ENCODE results near the gene CLSTN1. TPM values are rescaled to one million over a fixed set of nuclear protein-coding genes. Genes with fewer than 3 reads are reported as not detected.
"Not testable (repeated sequence)": the region's sequence is repeated elsewhere in the genome, so short reads cannot be mapped to it uniquely, and the experiment has no call there.

CLSTN1 gene
- polyA plus RNA-seq, 5 donors: 82.7 to 121 (median 94.8) TPM

- no peak for DNase-seq
Measured at GRCh38 chr1:9827558-9828185, 3.9 kb upstream of the CLSTN1 start.

DNA sequence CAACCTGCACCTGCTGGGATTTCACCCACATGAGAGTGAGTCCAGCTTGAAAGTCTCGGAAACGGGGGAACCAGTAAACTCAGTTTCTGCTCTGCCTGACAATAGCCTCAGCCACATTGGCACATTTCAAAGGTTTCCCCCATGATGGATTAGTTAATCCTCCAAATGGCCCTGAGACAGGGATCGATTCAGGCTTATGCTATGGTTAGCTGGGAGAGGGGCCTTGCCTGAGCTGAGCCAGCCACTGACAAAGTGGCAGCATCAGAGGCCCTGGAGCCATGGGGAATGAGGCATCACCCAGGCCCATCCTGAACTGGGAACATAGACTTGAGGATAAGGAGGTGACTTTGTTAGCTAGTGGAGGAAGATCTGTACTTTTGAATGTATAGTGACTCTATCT is 2.9 kb upstream of the CLSTN1 start:
- DNase-seq: no peak

DNA sequence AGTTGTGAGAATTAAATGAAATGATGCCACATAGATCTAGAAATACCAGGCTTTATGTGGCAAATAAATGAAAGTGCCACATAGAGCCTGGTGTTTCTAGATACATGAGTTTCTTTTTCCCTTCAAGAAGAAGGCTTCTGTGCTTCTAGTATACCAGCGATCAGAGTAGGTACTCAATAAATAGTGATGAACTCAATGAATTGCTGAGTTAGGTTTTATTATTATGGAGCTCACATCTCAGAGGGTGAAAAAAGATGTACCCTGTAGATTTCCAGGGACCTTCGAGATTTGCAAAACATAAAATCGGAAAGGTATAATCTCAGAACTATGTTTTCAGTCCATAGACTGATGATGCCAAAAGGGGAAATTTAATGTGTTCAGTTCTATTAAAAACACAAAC is 2.3 kb upstream of the CLSTN1 start:
- no peak for DNase-seq

GRCh38 chr1:9825093-9826074 is 1.6 kb upstream of the CLSTN1 start:
- no peak for DNase-seq

DNA sequence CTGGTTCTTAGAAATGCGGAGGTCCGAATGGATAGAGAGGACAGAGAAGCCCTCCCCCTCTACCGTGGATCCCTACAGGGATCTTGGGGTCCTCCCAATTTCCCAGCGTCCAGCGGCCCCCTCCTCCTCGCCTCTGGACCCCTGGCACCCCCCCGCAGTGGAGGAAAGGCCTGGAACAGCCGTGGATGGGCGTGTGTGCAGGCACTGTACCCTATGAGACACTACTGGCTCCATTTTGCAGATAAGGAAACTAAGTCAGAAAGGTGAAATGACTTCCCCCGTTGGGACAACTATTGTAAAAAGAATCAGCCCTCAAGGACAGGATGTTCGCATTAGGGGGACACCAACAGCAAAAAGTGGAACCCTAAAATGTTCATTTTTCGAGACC is 931 bp upstream of the CLSTN1 start:
- no peak for DNase-seq

- DNase-seq: no peak
Measured at GRCh38 chr1:9823693-9823942, 147 bp downstream of the CLSTN1 start.

DNA sequence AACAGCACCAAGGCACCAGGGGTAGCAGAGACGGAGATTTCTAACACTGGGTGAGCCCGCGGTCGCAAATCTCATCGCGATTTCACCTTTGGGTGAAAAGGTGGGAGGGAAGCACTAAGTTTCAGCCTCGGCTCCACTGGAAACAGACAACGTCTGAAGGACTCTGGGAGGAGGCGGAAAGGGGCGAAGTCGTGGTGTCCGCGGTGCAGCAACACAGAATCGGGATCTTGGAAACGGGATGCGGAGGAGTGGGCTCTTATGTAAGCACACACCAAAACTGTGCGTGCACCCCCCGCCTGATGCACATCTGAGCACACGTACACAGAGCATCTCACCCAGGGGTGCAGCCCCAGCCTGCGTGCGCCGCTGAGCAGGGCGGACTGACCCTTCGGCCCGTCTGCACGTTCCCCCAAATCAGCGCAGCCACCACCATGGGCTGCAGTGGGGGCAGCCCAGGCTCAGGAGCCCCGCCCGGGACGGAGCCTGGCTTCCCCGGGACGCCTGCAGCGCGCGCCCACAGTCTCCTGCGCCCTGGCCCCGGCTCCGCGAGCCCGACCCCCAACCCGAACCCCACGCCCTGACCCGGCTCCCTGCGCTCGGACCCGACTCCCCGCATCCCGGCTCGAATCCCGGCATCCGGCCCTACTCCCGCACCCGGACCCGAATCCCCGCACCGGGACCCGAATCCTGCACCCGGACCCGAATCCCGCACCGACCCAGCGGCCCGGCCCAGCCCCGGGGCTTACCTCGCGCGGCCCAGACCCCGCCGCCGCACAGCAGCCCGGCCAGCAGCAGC is 670 bp downstream of the CLSTN1 start:
- no peak for DNase-seq

GRCh38 chr1:9822490-9822889 is 1.3 kb downstream of the CLSTN1 start:
- no peak for DNase-seq

- DNase-seq: no peak
Measured at GRCh38 chr1:9821710-9822109, 2.1 kb downstream of the CLSTN1 start.

DNA sequence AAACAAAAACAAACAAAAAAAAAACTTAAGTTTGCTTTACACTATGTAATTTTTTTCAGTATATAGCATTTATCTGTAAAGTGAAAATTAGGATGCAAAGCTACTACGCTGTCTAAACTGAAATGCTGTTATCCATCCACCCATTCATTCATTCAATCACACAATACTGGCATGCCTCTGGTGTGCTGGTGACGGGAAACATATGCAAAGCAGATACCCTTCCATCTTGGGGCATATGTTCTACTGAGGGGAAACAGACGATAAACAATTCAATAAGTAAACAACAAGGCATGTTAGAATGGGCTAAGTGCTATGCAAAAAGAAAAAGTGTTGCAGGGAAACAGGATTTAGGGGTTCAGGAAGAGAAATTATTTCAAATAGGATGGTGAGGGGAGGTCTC is 3.2 kb downstream of the CLSTN1 start:
- DNase-seq: no peak

GRCh38 chr1:9817734-9818133 is 6.0 kb downstream of the CLSTN1 start:
- DNase-seq: no peak

DNA sequence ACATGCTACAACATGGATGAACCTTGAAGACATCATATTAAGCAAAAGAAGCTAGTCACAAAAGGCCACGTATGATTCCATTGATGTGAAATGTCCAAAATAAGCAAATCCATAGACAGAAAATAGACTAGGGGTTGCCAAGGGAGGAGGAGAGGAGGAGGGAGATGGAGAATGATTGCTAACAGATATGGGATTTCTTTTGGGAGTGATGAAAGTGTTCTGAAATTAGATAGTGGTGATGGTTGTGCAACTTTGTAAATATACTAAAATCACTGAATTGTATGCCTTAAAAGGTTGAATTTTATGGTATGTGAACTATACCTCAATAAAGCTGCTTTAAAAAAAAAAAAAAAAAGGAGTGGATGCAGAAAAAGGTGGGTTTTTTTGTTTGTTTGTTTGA is 7.6 kb downstream of the CLSTN1 start:
- DNase-seq: no peak

- DNase-seq: no peak
Measured at GRCh38 chr1:9815150-9815549, 8.6 kb downstream of the CLSTN1 start.

DNA sequence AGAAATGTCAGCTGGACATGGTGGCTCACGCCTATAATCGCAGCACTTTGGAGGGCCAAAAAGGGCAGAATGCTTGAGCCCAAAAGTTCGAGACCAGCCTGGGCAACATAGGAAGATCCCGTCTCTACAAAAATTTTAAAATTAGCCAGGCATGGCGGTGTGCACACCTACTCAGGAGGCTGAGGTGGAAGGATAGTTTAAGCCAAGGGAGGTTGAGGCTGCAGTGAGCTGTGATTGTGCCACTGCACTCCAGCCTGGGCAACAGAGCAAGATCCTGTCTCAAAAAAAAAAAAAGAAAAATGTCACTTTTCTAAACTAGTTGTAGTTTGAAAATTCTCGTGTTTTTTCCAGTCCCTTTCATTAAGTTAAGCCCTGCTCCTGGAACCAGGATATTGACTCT is 9.1 kb downstream of the CLSTN1 start:
- no peak for DNase-seq

DNA sequence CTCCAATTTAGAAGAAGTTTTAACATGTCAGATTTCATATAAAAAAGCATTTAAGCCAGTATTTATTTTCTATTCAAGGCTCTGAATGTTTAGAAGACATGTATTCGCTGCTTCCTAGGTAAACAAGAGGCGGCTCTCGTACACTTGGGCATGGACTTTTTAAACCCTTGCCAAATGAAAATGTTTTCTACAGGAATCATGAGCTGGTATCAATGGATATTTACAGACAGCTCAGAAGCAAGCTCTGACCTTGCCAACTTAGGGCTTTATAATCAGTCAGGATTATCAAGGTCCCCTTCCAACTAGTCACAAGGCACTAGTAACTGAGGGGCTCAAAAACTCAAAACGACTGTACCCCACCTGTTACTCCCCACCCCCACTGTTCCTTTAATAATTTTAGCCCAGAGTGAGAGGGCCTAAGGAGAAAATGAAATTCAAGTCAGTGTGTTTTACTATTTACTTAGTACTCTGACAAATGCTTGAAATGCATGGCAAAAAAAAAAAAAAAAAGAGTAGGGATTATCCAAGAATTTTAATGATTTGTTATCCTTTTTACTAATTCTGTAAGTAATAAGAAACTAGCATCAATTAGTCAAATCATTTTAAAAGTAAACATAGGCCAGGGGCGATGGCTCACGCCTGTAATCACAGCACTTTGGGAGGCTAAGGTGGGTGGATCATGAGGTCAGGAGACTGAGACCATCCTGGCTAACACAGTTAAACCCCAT is 12.4 kb downstream of the CLSTN1 start:
- no peak for DNase-seq

DNA sequence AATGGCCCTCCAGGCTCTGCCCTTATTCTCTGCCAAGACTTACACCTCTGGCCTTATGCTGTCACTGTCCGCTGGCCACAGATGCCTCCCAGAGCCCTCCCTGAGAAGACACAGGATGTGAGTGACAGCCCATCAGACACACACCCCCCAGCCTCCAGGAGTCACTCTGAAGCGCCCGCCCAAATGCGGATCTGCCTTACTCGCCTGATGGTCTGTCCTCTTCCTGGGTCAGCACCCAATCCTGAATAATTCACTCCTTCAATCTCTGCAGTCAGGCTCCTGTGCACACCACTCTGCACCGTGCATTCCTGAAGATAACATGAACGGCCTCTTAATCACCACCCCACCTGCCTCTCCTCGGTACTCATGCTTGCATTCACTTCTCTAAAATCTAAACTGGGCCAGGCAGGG is 14.7 kb downstream of the CLSTN1 start:
- no peak for DNase-seq

DNA sequence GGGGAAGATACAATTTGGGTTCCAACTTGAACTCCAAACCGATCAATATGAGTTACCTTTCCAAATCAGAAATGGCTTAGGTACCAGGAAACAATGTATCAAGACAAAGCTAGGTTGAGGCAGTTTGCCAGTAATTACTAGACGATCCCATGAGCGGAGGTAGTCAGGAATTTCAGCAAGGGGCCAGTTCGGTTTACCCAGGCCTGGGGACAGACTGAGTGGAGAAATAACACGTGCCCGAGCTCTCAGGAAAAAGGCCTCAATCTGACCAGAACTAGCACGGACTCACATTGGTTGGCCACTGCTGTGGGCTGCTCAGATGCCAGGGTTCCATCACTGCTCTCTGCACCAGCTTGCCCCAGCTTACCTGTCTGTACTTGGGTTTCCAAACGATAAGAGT is 15.3 kb downstream of the CLSTN1 start:
- no peak for DNase-seq

DNA sequence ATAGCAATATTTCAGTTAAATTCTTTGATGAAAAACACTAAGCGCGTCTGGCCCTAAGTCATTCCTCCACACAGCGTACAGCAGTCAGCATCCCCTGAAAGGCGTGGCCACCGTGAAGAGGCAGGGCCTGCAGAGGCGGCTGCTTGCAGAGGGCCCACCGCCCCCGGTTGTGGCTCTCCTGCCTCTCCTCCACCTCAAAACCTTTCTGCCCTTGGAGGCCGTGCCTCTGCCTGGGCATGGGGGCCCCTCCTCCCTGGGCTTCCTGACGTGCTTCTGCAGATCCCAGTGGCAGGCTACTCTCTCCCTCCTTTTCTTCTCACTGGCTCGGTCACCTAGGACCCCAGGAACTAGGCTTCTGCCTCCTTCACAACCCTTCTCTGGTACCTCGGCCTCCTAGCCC is 16.2 kb downstream of the CLSTN1 start:
- no peak for DNase-seq

- not testable (repeated sequence) for DNase-seq
Measured at GRCh38 chr1:9805972-9806371, 17.8 kb downstream of the CLSTN1 start.

- DNase-seq: no peak
Measured at GRCh38 chr1:9805006-9805508, 18.7 kb downstream of the CLSTN1 start.

DNA sequence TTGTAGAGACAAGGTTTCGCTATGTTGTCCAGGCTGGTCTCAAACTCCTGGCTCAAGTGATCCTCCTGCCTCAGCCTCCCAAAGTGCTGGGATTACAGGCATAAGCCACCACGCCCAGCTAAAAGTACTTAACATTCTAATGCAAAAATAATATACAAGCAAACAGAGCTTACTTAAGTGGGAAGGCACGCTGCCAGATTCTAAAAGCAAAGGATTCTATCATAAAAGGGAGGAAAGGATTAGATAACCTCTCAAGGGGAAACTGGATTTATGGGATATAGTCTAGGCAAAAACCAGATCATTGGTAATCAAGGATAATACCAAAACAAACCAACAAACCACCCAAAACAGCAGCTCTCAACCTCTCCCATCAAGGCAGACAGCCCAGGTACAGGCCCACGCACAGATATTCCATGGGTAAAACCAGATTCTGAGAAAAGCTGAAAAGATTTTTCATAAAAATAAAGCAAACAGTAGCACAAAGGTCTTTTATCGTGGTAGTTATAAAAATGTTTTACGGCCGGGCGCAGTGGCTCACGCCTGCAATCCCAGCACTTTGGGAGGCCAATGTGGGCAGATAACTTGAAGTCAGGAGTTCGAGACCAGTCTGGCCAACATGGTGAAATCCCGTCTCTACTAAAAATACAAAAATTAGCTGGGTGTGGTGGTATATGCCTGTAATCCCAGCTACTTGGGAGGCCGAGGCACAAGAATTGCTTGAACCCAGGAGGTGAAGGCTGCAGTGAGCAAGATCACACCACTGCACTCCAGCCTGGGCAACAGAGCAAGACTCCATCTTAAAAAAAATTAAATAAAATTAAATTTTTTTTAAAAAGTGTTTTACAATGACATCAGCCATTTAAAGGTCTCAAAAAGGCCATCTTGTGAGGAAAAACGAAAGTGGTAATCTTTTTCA is 20.5 kb downstream of the CLSTN1 start:
- DNase-seq: not testable (repeated sequence)

Measured in right lung (tissue), 5 donors.